Natural killer cell (primary cell): ENCODE results near the gene GMPR. TPM values are rescaled to one million over a fixed set of nuclear protein-coding genes. Genes with fewer than 3 reads are reported as not detected.
"Not testable (repeated sequence)": the region's sequence is repeated elsewhere in the genome, so short reads cannot be mapped to it uniquely, and the experiment has no call there.

Experiments used
- ATAC-seq, 3 donors: fragments of 150-1000 bp in 2 of 3; fragments of 200-7000 bp in 1 of 3; cut with Tn5 transposase; 1 replicate in 1 of 3; 2 replicates in 2 of 3; pipeline ENCODE4 v1.10.0; 2021; ENCODE audit warnings: mild to moderate bottlenecking in 2 of 3, moderate library complexity in 2 of 3
- DNase-seq, 2 donors: peaks; one replicate each; pipeline versions ENCODE4 v3.0.0 to v3.0.0-alpha.2; 2013 to 2021; ENCODE audit warnings: mixed read lengths in 1 of 2
- H3K27ac ChIP-seq: one replicate; pipeline ENCODE4 v1.5.1; 2013; ENCODE audit warnings: mild to moderate bottlenecking, low read length
- H3K27me3 ChIP-seq: one replicate; pipeline ENCODE4 v1.6.1; 2013; ENCODE audit warnings: low read length; ENCODE audit not compliant: control insufficient read depth, insufficient read depth
- H3K36me3 ChIP-seq: one replicate; pipeline ENCODE4 v1.6.1; 2013; ENCODE audit warnings: low read length; ENCODE audit not compliant: control insufficient read depth, insufficient read depth
- H3K4me1 ChIP-seq: one replicate; pipeline ENCODE4 v1.6.1; 2013; ENCODE audit warnings: low read length; ENCODE audit not compliant: control insufficient read depth, insufficient read depth
- H3K4me3 ChIP-seq: one replicate; pipeline ENCODE4 v1.5.1; 2013; ENCODE audit warnings: low read length
- H3K9me3 ChIP-seq: one replicate; pipeline ENCODE4 v1.6.1; 2013; ENCODE audit warnings: low read length; ENCODE audit not compliant: control insufficient read depth, insufficient read depth
- H3K27ac Mint-ChIP-seq, 2 donors: one replicate each; pipeline ENCODE4 v1.8.0; 2022; ENCODE audit warnings: mild to moderate bottlenecking in 2 of 2, mixed read lengths in 2 of 2, moderate library complexity in 1 of 2
- H3K27me3 Mint-ChIP-seq, 2 donors: one replicate each; pipeline ENCODE4 v1.8.0; 2022; ENCODE audit warnings: low read depth in 2 of 2, mixed read lengths in 2 of 2
- H3K36me3 Mint-ChIP-seq: one replicate; pipeline ENCODE4 v1.8.0; 2022; ENCODE audit warnings: mixed read lengths
- H3K4me1 Mint-ChIP-seq, 2 donors: one replicate each; pipeline ENCODE4 v1.8.0; 2022; ENCODE audit warnings: mixed read lengths in 2 of 2
- H3K4me3 Mint-ChIP-seq: one replicate; pipeline ENCODE4 v1.8.0; 2022; ENCODE audit warnings: mild to moderate bottlenecking, moderate library complexity, mixed read lengths
- H3K9me3 Mint-ChIP-seq, 2 donors: one replicate each; pipeline ENCODE4 v1.8.0; 2022; ENCODE audit warnings: mixed read lengths in 2 of 2
- CTCF ChIP-seq: fragments of 200-600 bp; IDR thresholded peaks from one replicate; pipeline ENCODE4 v1.8.0; 2022; ENCODE audit warnings: antibody characterized with exemption
- WGBS: methylation state at CpG from one replicate; pipeline ENCODE4 v1.1.7; 2013; ENCODE audit warnings: missing lambda C conversion rate; ENCODE audit not compliant: insufficient coverage; 5-methylcytosine and 5-hydroxymethylcytosine counted together
- intact Hi-C: fragments of 100-400 bp; cut with micrococcal nuclease; formaldehyde crosslinking; loops from one replicate; pipeline ENCODE4 v1.14.2; 2022
- total RNA-seq, 4 donors: library from RNA; stranded (reverse); fragments of 120-200 nt in 1 of 4; gene quantifications; one replicate each; pipeline versions ENCODE4 v1.2.3 to v1.2.4, GENCODE V29; 2013 to 2022

Gene GMPR
- total RNA-seq, 3 donors from 2014 or later (not counting 1 experiment from before 2014, with no cell fraction given), result 0.95 to 3.4 (median 3.2) TPM

GRCh38 chr6:16258709-16259075, 20.3 kb downstream of the GMPR start:
- H3K4me3 Mint-ChIP-seq, result no peak overlapping the region
- no peak for TF ChIP-seq CTCF
- peaks cover 6 to 11% of the 10 kb centered on the region in 2 donors for H3K27me3 Mint-ChIP-seq

GRCh38 chr6:16259604-16260003, 21.2 kb downstream of the GMPR start:
- not testable (repeated sequence) for H3K9me3 Mint-ChIP-seq, H3K4me3 Mint-ChIP-seq, H3K36me3 ChIP-seq, H3K36me3 Mint-ChIP-seq, H3K27ac ChIP-seq, DNase-seq, H3K4me3 ChIP-seq, H3K27me3 ChIP-seq, H3K4me1 ChIP-seq, H3K4me1 Mint-ChIP-seq, H3K9me3 ChIP-seq, ATAC-seq, H3K27ac Mint-ChIP-seq
- H3K27me3 Mint-ChIP-seq, result peaks cover 10 to 11% of the 10 kb centered on the region in 2 donors
- WGBS, result 78% methylated on average over 1 of the region's 3 CpGs
- intact Hi-C loops, result loop anchor here (10.0 kb wide), 1 partner anchor 505 kb away; the partner anchor contains the start of gene ATXN1

More at GRCh38 chr6:16258709-16259075, 20.3 kb downstream of the GMPR start:
- Histone ChIP-seq H3K9me3 (no peaks in the 10 kb centered on the region), H3K27me3 (no peaks in the 10 kb centered on the region), H3K4me1 (peaks cover 6% of the 10 kb centered on the region), H3K27ac (no peak overlapping the region), H3K36me3 (no peaks in the 10 kb centered on the region), H3K4me3 (no peak overlapping the region)
- Mint-ChIP-seq H3K9me3 (no peaks in the 10 kb centered on the region), H3K27ac (no peak overlapping the region), H3K36me3 (no peaks in the 10 kb centered on the region), H3K4me1 (peaks cover 1 to 2% of the 10 kb centered on the region in 2 donors)
- ATAC-seq, result no peak
- intact Hi-C loops, result loop anchor here (10.0 kb wide), 1 partner anchor 506 kb away; the partner anchor contains the start of gene ATXN1
- DNase-seq, result no peak
- WGBS, result 90% methylated on average over 6 of the region's 6 CpGs

GRCh38 chr6:16260602-16261001, 22.2 kb downstream of the GMPR start:
- H3K27ac Mint-ChIP-seq, H3K4me3 Mint-ChIP-seq, DNase-seq, H3K36me3 ChIP-seq, H3K27me3 ChIP-seq, H3K4me3 ChIP-seq, H3K9me3 ChIP-seq, H3K4me1 ChIP-seq, H3K9me3 Mint-ChIP-seq, H3K4me1 Mint-ChIP-seq, ATAC-seq, intact Hi-C loops, H3K27ac ChIP-seq, H3K36me3 Mint-ChIP-seq: not testable (repeated sequence)
- H3K27me3 Mint-ChIP-seq, result peaks cover 10 to 11% of the 10 kb centered on the region in 2 donors
- WGBS, result 84% methylated on average over 6 of the region's 9 CpGs

- peaks cover 6 to 10% of the 10 kb centered on the region in 2 donors for H3K27me3 Mint-ChIP-seq
- H3K36me3 Mint-ChIP-seq, H3K4me1 ChIP-seq, H3K4me3 Mint-ChIP-seq, DNase-seq, H3K27ac Mint-ChIP-seq, intact Hi-C loops, H3K4me1 Mint-ChIP-seq, H3K27me3 ChIP-seq, ATAC-seq, H3K27ac ChIP-seq, H3K4me3 ChIP-seq, H3K36me3 ChIP-seq, H3K9me3 ChIP-seq, H3K9me3 Mint-ChIP-seq: not testable (repeated sequence)
- WGBS, result 92% methylated on average over 9 of the region's 12 CpGs
These were observed 24.4 kb downstream of the GMPR start for GRCh38 chr6:16262773-16263172.

- H3K36me3 Mint-ChIP-seq, ATAC-seq, H3K9me3 ChIP-seq, H3K27me3 ChIP-seq, H3K4me1 ChIP-seq, H3K27ac ChIP-seq, H3K4me3 Mint-ChIP-seq, H3K27ac Mint-ChIP-seq, intact Hi-C loops, H3K4me1 Mint-ChIP-seq, DNase-seq, H3K27me3 Mint-ChIP-seq, H3K9me3 Mint-ChIP-seq, H3K4me3 ChIP-seq, H3K36me3 ChIP-seq: not testable (repeated sequence)
- WGBS, result 84% methylated on average over 13 of the region's 13 CpGs
These were observed 25.2 kb downstream of the GMPR start for GRCh38 chr6:16263464-16264099.
